ENCODE measurements around the gene ENTPD6.
A peak's percentile ranks its signal among the peaks of the same experiment; 100 is the strongest.

ENTPD6 gene

DNA sequence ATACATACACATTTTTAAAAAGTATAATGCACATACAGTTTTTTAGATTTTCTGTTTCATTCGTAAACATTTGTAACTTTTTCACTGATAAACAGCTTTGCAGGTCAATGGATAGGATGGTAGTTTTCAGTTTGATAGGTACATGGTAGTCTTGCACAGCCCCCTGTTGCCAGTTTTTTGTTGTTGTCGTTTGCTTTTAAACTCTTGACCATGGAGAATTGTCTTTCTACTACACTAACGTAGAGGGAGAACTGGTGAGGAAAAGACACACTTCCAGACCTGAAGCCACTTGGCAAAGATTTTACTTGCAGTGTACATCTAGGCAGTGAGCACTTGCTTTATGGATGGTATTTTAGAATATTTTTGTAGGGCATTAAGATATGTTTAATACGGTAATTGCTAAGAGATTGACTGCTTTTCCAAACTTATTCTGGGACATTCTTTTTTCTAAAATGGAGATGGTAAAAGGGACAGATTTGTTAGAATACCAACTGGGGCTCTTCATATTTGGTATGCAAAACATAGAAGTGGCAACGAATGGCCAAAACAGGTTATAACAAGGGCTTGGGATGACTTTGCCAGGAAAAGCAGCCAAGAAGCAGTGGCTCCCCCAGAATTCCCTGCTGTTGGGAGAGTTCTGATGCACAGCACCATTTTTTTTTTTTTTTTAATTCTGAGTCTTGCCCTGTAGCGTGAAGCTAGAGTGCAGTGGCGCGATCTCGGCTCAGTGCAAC lies 53.9 kb downstream of the ENTPD6 start:
- H3K4me3 ChIP-seq (replicated peaks; ENCODE audit: low read depth, low read length): peak overlapping the region; percentile 77
- TF ChIP-seq, protein P1, sequence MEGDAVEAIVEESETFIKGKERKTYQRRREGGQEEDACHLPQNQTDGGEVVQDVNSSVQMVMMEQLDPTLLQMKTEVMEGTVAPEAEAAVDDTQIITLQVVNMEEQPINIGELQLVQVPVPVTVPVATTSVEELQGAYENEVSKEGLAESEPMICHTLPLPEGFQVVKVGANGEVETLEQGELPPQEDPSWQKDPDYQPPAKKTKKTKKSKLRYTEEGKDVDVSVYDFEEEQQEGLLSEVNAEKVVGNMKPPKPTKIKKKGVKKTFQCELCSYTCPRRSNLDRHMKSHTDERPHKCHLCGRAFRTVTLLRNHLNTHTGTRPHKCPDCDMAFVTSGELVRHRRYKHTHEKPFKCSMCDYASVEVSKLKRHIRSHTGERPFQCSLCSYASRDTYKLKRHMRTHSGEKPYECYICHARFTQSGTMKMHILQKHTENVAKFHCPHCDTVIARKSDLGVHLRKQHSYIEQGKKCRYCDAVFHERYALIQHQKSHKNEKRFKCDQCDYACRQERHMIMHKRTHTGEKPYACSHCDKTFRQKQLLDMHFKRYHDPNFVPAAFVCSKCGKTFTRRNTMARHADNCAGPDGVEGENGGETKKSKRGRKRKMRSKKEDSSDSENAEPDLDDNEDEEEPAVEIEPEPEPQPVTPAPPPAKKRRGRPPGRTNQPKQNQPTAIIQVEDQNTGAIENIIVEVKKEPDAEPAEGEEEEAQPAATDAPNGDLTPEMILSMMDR (IDR thresholded peaks at IDR 0.05; ENCODE audit: low read depth, low read length, missing control alignments): no peak
- DNase-seq (ENCODE audit: extremely low read depth, low read depth): no peak

DNA sequence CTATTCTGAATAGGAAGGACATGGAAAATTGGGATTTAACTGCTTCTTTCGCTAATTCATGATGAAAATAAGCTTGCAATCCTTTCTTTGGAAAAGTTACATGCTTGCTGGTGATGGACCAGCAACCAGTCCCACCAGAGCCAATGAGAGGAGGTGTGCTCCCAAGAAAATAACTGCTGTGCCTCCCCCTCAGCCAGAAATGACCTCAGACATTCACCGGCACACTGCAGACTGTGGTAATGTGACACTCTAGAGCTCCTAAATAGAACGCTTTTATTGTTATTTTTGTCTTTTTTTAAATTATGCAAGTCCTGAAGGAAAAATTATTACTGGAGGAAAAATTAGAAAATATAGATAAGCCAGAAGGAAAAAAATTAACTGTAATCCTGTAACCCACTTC lies 55.0 kb downstream of the ENTPD6 start:
- TF ChIP-seq, protein P1 (IDR thresholded peaks at IDR 0.05; ENCODE audit: low read depth, low read length, missing control alignments): no peak
- no peak for DNase-seq (ENCODE audit: extremely low read depth, low read depth)
- H3K4me3 ChIP-seq (replicated peaks; ENCODE audit: low read depth, low read length): peak overlapping the region; percentile 77

DNA sequence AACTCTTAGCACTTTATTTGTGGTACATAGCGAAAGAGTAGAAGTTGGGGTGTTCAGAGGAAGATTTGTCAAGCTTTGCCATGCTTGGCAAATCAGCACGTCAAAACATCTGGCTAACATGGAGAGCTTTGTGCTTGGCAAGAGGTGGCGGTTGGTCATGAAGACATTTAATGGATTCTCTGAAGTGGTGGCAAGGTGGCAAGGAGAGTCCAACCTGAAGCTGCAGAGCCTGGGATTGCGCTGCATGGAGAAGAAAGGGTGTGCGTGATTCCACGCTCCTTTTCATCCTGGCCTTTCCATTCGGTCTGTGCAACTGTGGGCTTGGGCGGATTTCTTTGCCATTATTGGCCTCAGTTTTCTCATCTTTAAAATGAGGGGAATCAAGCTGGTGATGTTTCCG lies 55.5 kb downstream of the ENTPD6 start:
- no peak overlapping the region for H3K4me3 ChIP-seq (replicated peaks; ENCODE audit: low read depth, low read length)
- DNase-seq (ENCODE audit: extremely low read depth, low read depth): no peak
- TF ChIP-seq, protein P1 (IDR thresholded peaks at IDR 0.05; ENCODE audit: low read depth, low read length, missing control alignments): no peak

DNA sequence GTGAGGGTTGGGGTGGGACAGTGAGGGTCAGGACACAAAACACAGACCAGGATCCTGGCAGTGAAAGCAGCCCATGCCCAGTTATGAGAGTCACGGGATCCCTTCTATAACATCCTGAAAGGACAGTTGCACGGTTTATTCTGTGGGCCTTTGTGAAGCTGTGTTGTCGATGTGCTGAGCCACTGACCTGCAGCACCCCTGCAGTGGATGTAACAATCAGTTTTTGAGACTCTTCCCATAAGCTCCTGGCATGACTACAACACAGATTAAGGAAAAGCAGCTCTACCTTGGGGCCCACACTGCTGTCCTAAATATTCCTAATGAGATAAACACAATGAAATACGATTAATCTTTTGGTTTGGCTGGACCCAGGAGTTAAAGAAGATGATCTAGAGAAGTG lies 56.0 kb downstream of the ENTPD6 start:
- DNase-seq (ENCODE audit: extremely low read depth, low read depth): no peak
- TF ChIP-seq, protein P1 (IDR thresholded peaks at IDR 0.05; ENCODE audit: low read depth, low read length, missing control alignments): no peak
- no peak overlapping the region for H3K4me3 ChIP-seq (replicated peaks; ENCODE audit: low read depth, low read length)

DNA sequence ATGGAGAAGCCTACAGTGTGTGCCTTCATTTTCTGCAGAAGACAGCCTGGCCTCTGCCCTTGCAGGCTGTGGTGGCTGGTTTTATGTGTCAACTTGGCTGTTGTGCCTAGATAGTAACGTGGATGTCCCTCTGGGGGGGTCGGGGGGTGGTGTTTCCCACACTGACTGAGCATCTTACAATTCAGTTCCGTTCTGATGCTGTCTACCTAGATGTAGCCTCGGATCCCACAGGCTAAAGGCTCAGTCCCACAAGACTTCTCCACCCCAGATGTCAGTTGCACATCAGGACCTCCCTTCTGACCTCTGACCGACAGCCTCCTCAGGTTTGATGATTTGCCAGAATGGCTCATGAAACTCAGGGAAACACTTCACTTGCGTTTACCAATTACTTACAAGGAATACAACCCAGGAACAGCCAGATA lies 56.7 kb downstream of the ENTPD6 start:
- no peak for DNase-seq (ENCODE audit: extremely low read depth, low read depth)
- no peak overlapping the region for H3K4me3 ChIP-seq (replicated peaks; ENCODE audit: low read depth, low read length)
- TF ChIP-seq, protein P1 (IDR thresholded peaks at IDR 0.05; ENCODE audit: low read depth, low read length, missing control alignments): no peak

DNA sequence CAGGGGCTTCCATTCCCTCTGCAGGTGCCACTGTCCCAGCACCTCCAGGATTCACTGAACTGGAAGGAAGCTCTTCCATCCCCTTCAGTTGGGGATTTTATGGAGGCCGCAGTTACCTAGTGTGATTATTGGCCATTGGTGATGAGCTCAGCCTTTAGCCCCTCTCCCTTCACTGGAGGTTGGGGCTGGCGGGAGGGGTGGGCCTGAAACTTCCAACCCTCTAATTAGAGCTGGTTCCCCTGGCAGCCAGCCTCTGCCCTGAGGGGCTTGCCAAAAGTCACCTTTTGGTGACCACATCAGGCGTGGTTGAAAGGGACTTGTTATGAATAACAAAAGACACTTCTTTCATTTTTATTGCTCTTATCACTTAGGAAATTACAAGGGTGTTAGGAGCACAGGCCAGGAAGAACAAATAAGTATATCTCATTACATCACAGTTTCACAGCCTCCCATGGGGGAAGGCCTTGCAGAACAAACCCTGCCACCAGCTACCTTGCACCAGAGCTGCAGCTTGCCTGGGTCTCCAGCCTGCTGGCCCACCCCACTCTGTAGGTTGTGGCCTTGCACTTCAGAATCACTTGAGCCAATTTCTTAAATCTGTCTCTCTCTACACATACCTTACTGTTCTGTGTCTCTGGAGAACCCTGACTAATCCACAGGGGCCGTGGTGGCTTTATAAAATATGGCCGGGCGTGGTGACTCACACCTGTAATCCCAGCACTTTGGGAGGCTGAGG lies 57.3 kb downstream of the ENTPD6 start:
- TF ChIP-seq, protein P1 (IDR thresholded peaks at IDR 0.05; ENCODE audit: low read depth, low read length, missing control alignments): no peak
- no peak for DNase-seq (ENCODE audit: extremely low read depth, low read depth)
- H3K4me3 ChIP-seq (replicated peaks; ENCODE audit: low read depth, low read length): no peak overlapping the region
